Measurements from ENCODE around the gene LHX2. TPM values are rescaled to one million over a fixed set of nuclear protein-coding genes. Genes with fewer than 3 reads are reported as not detected.
A peak's percentile ranks its signal among the peaks of the same experiment; 100 is the strongest.

LHX2 gene
- total and polyA plus RNA-seq, 7 experiments from 2014 or later, result not detected

DNA sequence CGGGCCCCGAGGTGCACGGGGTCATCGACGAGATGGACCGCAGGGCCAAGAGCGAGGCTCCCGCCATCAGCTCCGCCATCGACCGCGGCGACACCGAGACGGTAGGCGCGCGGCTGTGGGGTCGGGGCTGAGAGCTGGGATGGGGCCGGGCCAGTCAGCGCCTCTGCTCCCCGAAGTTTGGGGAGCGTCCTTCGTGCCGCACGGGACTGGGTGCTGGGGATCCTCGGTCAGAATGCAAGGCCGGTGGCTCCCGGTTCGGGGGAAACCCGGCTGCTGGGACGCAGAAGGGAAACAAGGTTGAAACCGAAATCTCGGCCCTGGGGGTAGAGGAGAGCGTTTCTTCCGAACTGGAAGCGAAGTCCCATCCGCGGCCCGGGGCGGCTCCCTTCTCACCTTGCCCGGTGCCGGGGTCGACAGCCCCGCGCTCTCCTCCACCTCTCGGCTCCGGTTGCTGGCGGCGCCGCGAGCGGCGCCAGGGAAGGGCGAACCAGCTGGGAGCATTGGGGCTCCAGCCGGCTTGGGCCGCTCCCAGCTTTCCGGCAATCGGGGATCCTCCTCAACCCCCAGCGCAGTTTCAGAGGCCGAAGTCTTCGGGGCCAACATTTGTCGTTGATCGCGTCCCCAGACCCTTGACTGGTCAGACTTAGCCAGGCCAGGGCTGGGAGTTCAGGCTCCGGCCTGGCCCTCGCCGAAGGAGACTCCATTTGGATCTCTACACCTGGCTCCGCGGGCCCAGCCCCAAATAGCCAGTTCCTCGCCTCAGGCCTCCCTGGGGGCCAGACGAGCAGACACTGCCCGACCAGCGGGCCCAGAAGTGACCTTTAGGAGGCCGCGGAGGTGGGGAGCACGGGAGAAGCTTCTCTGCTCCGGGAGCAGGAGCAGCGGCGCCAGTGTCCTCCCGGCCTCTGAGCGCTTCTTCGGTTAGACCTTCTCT, 1.1 kb downstream of the LHX2 start:
- peak overlapping the region in 7 of 10 donors; percentile 31 to 73 (median 51) for H3K4me3 Mint-ChIP-seq
- H3K36me3 ChIP-seq (ENCODE audit: control insufficient read depth in 2 of 3, insufficient read depth in 3 of 3, low read length in 3 of 3), result no peaks in the 10 kb centered on the region
- DNase-seq (no peak), ATAC-seq (no peak)
- H3K4me1 Mint-ChIP-seq, result peaks cover 21 to 55% (median 43%) of the 10 kb centered on the region in 7 donors
- H3K9me3 Mint-ChIP-seq, result peaks cover 0 to 2% (median 0%) of the 10 kb centered on the region in 11 donors
- ChIA-PET POLR2A (no interaction called here), CTCF (no interaction called here)
- H3K4me1 ChIP-seq (ENCODE audit: control insufficient read depth in 2 of 2, insufficient read depth in 2 of 2, low read length in 2 of 2), result peaks cover 3 to 13% of the 10 kb centered on the region in 2 donors
- peaks cover 7 to 30% of the 10 kb centered on the region in 2 donors for H3K27me3 ChIP-seq (ENCODE audit: control insufficient read depth in 2 of 2, insufficient read depth in 2 of 2, low read length in 2 of 2)
- H3K4me3 ChIP-seq (ENCODE audit: low read length), result no peak overlapping the region
- peaks cover 54 to 76% (median 65%) of the 10 kb centered on the region in 5 donors for H3K27me3 Mint-ChIP-seq
- H3K27ac Mint-ChIP-seq, result peak overlapping the region in 1 of 9 donors; percentile 58
- H3K36me3 Mint-ChIP-seq, result peaks cover 0 to 2% (median 0%) of the 10 kb centered on the region in 5 donors
- no peaks in the 10 kb centered on the region for H3K9me3 ChIP-seq (ENCODE audit: control insufficient read depth in 2 of 3, low read length in 3 of 3)
- intact Hi-C loops (cut with micrococcal nuclease), result no loop called here
- no peak overlapping the region for H3K27ac ChIP-seq (ENCODE audit: low read depth, low read length)

DNA sequence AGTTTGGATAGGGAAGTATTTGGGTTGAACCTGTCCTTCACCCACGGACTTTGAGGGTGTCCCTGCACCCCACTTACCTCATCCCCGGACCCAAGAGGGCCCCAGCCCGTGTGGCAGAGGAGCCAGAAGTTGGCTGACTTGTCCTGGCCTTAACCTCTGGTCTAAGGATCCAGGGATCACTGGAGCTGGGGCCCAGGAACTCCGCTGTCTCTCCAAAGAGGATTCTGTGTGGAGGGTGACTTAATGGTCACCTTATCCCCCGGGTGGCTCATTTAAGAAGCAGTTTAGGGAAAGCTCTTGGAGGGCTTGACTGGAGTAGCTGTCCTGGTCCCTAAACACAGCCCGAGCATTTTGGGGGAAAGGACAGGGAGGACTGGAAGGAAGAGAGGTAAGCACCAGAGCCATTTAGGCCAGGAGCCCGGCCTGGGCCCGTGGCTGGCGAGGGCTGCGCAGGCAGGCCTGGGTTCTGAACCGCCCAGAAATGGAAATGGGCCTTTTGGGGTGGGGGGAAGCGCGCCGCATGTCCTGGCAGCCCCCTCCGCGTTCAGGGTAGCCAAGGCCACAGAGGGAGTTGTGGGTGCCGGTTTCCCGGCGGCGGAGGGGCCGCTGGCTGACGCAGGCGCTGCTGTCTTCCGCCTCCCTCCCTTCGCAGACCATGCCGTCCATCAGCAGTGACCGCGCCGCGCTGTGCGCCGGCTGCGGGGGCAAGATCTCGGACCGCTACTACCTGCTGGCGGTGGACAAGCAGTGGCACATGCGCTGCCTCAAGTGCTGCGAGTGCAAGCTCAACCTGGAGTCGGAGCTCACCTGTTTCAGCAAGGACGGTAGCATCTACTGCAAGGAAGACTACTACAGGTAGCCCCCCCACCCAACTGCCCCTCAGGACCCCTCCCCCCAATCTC, 2.0 kb downstream of the LHX2 start:
- Histone ChIP-seq H3K4me1 (ENCODE audit: control insufficient read depth in 2 of 2, insufficient read depth in 2 of 2, low read length in 2 of 2) (peaks cover 3 to 13% of the 10 kb centered on the region in 2 donors), H3K27me3 (ENCODE audit: control insufficient read depth in 2 of 2, insufficient read depth in 2 of 2, low read length in 2 of 2) (peaks cover 4 to 34% of the 10 kb centered on the region in 2 donors), H3K4me3 (ENCODE audit: low read length) (no peak overlapping the region), H3K9me3 (ENCODE audit: control insufficient read depth in 2 of 3, low read length in 3 of 3) (no peaks in the 10 kb centered on the region), H3K36me3 (ENCODE audit: control insufficient read depth in 2 of 3, insufficient read depth in 3 of 3, low read length in 3 of 3) (no peaks in the 10 kb centered on the region), H3K27ac (ENCODE audit: low read depth, low read length) (no peak overlapping the region)
- Mint-ChIP-seq H3K27ac (peak overlapping the region in 1 of 9 donors; percentile 58), H3K4me3 (peak overlapping the region in 9 of 10 donors; percentile 28 to 73 (median 57)), H3K27me3 (peaks cover 49 to 74% (median 61%) of the 10 kb centered on the region in 5 donors), H3K4me1 (peaks cover 18 to 53% (median 39%) of the 10 kb centered on the region in 7 donors), H3K9me3 (peaks cover 0 to 2% (median 0%) of the 10 kb centered on the region in 11 donors), H3K36me3 (peaks cover 0 to 3% (median 0%) of the 10 kb centered on the region in 5 donors)
- CTCF ChIA-PET, result no interaction called here
- intact Hi-C loops (cut with micrococcal nuclease), result no loop called here
- POLR2A ChIA-PET, result no interaction called here
- DNase-seq, result no peak
- no peak for ATAC-seq

DNA sequence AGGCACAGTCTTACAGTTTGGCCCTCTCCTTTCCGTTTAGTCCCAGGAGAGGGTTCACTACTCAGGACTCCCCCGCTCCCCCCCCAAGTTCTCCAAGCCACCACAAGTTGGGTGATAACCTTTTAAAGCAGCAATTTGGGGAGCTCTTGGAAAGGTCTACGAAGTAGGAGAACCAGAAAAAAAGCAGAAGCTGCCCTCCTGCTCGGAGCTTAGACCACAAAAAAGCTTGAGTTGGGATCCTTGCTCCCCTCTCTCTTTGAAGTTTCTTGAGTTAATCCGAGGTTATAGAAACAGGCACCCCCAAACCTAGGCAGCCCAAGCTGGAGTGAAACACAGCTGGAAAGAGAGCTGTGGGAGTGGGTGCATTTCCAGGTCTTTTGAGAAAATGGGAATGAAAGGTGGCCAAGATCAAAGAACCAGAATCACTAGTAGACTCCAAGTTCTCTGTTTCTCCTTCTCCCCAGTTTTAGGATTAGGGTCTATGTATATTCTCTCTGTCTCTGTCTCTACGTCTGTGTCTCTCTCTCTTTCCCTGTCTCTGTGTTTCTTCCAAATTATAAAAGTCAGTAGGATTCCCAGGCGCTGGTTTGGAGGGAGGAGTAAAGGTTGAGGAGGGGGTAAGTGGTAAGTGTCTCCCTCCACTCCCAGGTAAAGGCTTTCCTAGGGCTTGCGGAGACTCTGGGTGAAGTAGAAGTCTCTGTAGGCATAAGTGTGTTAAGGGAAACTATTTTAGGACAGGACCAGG, 2.8 kb downstream of the LHX2 start:
- CTCF ChIA-PET, result no interaction called here
- peak overlapping the region in 2 of 9 donors; percentile 13 to 39 for H3K27ac Mint-ChIP-seq
- no peak for ATAC-seq
- H3K4me3 Mint-ChIP-seq, result peak overlapping the region in 5 of 10 donors; percentile 25 to 63 (median 57)
- no peak overlapping the region for H3K4me3 ChIP-seq (ENCODE audit: low read length)
- no peak overlapping the region for H3K27ac ChIP-seq (ENCODE audit: low read depth, low read length)
- peaks cover 50 to 76% (median 62%) of the 10 kb centered on the region in 5 donors for H3K27me3 Mint-ChIP-seq
- peaks cover 20 to 55% (median 35%) of the 10 kb centered on the region in 7 donors for H3K4me1 Mint-ChIP-seq
- H3K36me3 Mint-ChIP-seq, result peaks cover 0 to 4% (median 0%) of the 10 kb centered on the region in 5 donors
- H3K36me3 ChIP-seq (ENCODE audit: control insufficient read depth in 2 of 3, insufficient read depth in 3 of 3, low read length in 3 of 3), result no peaks in the 10 kb centered on the region
- no peaks in the 10 kb centered on the region for H3K9me3 ChIP-seq (ENCODE audit: control insufficient read depth in 2 of 3, low read length in 3 of 3)
- POLR2A ChIA-PET, result no interaction called here
- H3K9me3 Mint-ChIP-seq, result peaks cover 0 to 3% (median 0%) of the 10 kb centered on the region in 11 donors
- no peak for DNase-seq
- H3K4me1 ChIP-seq (ENCODE audit: control insufficient read depth in 2 of 2, insufficient read depth in 2 of 2, low read length in 2 of 2), result peaks cover 3 to 13% of the 10 kb centered on the region in 2 donors
- peaks cover 4 to 37% of the 10 kb centered on the region in 2 donors for H3K27me3 ChIP-seq (ENCODE audit: control insufficient read depth in 2 of 2, insufficient read depth in 2 of 2, low read length in 2 of 2)
- intact Hi-C loops (cut with micrococcal nuclease), result no loop called here

DNA sequence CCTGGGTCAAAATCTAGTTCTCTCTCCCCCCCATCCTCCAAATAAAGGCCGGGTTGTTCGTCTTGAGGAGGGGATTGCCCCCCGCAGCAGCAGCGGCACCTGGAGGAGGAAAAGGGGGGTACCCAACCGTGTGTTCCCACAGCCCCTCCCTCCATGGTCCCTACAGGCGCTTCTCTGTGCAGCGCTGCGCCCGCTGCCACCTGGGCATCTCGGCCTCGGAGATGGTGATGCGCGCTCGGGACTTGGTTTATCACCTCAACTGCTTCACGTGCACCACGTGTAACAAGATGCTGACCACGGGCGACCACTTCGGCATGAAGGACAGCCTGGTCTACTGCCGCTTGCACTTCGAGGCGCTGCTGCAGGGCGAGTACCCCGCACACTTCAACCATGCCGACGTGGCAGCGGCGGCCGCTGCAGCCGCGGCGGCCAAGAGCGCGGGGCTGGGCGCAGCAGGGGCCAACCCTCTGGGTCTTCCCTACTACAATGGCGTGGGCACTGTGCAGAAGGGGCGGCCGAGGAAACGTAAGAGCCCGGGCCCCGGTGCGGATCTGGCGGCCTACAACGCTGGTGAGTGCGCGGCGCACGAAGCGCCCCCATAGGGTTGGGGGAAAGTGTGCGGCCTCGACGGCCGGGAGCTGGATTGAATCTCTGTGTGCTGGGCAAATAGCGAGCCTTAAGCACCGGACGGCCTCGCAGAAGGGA, 3.5 kb downstream of the LHX2 start:
- Mint-ChIP-seq H3K27me3 (peaks cover 50 to 76% (median 59%) of the 10 kb centered on the region in 5 donors), H3K4me3 (peak overlapping the region in 8 of 10 donors; percentile 37 to 75 (median 63)), H3K27ac (peak overlapping the region in 1 of 9 donors; percentile 46)

DNA sequence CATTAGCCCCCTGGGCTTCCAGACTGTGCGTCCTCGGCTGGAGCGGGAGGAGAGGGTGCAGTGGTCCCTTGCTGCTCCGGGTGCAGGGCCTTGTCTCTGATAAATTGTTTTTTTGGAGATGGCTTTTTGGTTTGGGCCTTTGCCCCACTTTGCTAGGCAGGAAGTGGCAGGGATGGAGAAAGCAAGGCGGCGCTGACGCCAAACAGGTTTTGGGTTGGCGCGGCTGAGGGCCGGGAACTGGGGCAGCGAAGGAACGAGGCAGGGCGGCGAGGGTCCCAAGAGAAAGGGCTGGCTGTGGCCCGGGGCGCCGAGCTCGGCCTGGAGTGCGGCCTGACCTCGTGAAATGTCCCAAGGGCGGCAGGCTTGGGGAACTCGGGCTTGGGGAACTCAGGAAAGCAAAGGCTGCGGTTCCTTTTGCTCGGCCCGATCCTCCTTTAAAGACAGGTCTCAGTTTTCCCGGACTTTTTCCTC, 4.1 kb downstream of the LHX2 start:
- Histone ChIP-seq H3K36me3 (ENCODE audit: control insufficient read depth in 2 of 3, insufficient read depth in 3 of 3, low read length in 3 of 3) (no peaks in the 10 kb centered on the region), H3K4me1 (ENCODE audit: control insufficient read depth in 2 of 2, insufficient read depth in 2 of 2, low read length in 2 of 2) (peaks cover 3 to 13% of the 10 kb centered on the region in 2 donors), H3K9me3 (ENCODE audit: control insufficient read depth in 2 of 3, low read length in 3 of 3) (no peaks in the 10 kb centered on the region), H3K27me3 (ENCODE audit: control insufficient read depth in 2 of 2, insufficient read depth in 2 of 2, low read length in 2 of 2) (peaks cover 12 to 37% of the 10 kb centered on the region in 2 donors), H3K4me3 (ENCODE audit: low read length) (no peak overlapping the region), H3K27ac (ENCODE audit: low read depth, low read length) (no peak overlapping the region)
- Mint-ChIP-seq H3K9me3 (peaks cover 0 to 5% (median 0%) of the 10 kb centered on the region in 11 donors), H3K36me3 (peaks cover 0 to 2% (median 0%) of the 10 kb centered on the region in 5 donors), H3K27me3 (peaks cover 50 to 76% (median 59%) of the 10 kb centered on the region in 5 donors), H3K4me3 (peak overlapping the region in 9 of 10 donors; percentile 12 to 75 (median 63)), H3K4me1 (peaks cover 12 to 47% (median 31%) of the 10 kb centered on the region in 7 donors), H3K27ac (peak overlapping the region in 1 of 9 donors; percentile 46)
- ChIA-PET CTCF (no interaction called here), POLR2A (no interaction called here)
- ATAC-seq, result no peak
- DNase-seq, result no peak
- intact Hi-C loops (cut with micrococcal nuclease), result no loop called here

More for the DNA sequence above, 3.5 kb downstream of the LHX2 start:
- no peak for DNase-seq
- Mint-ChIP-seq H3K9me3 (peaks cover 0 to 3% (median 0%) of the 10 kb centered on the region in 11 donors), H3K4me1 (peaks cover 17 to 50% (median 31%) of the 10 kb centered on the region in 7 donors), H3K36me3 (peaks cover 0 to 4% (median 0%) of the 10 kb centered on the region in 5 donors)
- H3K4me1 ChIP-seq (ENCODE audit: control insufficient read depth in 2 of 2, insufficient read depth in 2 of 2, low read length in 2 of 2), result peaks cover 3 to 13% of the 10 kb centered on the region in 2 donors
- no peak for ATAC-seq
- CTCF ChIA-PET, result no interaction called here
- no peaks in the 10 kb centered on the region for H3K9me3 ChIP-seq (ENCODE audit: control insufficient read depth in 2 of 3, low read length in 3 of 3)
- POLR2A ChIA-PET, result no interaction called here
- no peaks in the 10 kb centered on the region for H3K36me3 ChIP-seq (ENCODE audit: control insufficient read depth in 2 of 3, insufficient read depth in 3 of 3, low read length in 3 of 3)
- peaks cover 9 to 37% of the 10 kb centered on the region in 2 donors for H3K27me3 ChIP-seq (ENCODE audit: control insufficient read depth in 2 of 2, insufficient read depth in 2 of 2, low read length in 2 of 2)
- intact Hi-C loops (cut with micrococcal nuclease), result no loop called here
- H3K4me3 ChIP-seq (ENCODE audit: low read length), result no peak overlapping the region
- H3K27ac ChIP-seq (ENCODE audit: low read depth, low read length), result no peak overlapping the region
